LNCaP clone FGC (cell line): ENCODE data around the gene VPS33B.
A peak's percentile ranks its signal among the peaks of the same experiment; 100 is the strongest.

Source experiments
- DNase-seq: peaks from one replicate; pipeline ENCODE4 v3.0.0-alpha.2; 2011; ENCODE audit warnings: low read depth
- H3K4me3 ChIP-seq: 2 replicates; pipeline ENCODE4 v1.5.1; 2011; ENCODE audit warnings: mild to moderate bottlenecking, low read depth, low read length, control low read depth
- TF ChIP-seq, protein P1 (sequence below): IDR thresholded peaks from 2 replicates; pipeline ENCODE4 v1.5.1; 2012; ENCODE audit warnings: mild to moderate bottlenecking; ENCODE audit not compliant: control insufficient read depth, insufficient read depth; ENCODE audit errors: extremely low read depth

Gene VPS33B

DNA sequence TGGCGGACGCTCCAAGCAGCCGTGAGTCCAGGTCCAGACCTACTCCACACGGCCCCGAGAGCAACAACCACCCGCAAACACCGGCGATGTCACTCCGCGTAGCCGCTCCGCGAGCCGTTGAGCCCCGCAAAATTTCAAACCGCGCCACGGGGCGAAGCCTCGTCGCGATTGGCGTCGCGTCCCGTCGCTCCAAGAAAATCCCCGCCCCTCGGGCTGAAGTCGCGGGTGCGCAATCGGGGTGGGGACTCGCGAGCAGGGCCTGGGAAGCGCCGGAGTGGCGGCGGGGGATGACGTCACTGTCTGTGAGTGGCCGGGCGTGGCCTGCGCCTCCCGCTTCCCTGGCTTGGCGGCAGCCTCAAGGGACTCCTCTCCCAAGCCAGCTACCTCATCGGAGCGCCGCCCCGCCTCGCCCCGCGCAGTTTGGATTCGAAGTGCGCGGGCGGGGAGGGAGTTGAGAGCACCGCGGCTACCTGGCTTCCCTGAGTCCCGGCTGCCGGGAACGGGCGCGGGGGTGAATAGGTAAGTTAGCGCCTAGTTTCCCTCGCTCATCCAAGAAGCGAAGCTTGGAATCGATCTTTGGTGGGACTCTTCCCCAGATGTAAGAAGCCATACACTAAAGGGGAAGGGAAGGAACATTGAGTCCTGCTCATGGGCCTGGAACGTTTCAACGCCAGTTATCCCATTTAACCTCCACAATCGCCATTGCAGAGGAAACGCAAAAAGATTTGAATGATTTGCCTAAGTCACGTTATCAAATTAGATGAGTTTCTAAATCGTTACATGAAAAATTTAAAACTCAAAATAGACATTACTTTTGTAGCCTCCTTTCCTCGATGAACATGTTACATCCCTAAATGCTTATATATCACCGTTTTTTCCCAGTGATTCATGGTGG is 27.7 kb downstream of the VPS33B start, which contains the start of gene PRC1:
Gene PRC1, minus strand, starts transcription at position 119 of the 895 bp plus-strand sequence. Its CDS starts 118 bp downstream, at position 1.
- DNase-seq: peak; percentile 93
- peak within 1 kb of the TSS; percentile 94 for H3K4me3 ChIP-seq
- TF ChIP-seq, protein P1, sequence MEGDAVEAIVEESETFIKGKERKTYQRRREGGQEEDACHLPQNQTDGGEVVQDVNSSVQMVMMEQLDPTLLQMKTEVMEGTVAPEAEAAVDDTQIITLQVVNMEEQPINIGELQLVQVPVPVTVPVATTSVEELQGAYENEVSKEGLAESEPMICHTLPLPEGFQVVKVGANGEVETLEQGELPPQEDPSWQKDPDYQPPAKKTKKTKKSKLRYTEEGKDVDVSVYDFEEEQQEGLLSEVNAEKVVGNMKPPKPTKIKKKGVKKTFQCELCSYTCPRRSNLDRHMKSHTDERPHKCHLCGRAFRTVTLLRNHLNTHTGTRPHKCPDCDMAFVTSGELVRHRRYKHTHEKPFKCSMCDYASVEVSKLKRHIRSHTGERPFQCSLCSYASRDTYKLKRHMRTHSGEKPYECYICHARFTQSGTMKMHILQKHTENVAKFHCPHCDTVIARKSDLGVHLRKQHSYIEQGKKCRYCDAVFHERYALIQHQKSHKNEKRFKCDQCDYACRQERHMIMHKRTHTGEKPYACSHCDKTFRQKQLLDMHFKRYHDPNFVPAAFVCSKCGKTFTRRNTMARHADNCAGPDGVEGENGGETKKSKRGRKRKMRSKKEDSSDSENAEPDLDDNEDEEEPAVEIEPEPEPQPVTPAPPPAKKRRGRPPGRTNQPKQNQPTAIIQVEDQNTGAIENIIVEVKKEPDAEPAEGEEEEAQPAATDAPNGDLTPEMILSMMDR: no peak

DNA sequence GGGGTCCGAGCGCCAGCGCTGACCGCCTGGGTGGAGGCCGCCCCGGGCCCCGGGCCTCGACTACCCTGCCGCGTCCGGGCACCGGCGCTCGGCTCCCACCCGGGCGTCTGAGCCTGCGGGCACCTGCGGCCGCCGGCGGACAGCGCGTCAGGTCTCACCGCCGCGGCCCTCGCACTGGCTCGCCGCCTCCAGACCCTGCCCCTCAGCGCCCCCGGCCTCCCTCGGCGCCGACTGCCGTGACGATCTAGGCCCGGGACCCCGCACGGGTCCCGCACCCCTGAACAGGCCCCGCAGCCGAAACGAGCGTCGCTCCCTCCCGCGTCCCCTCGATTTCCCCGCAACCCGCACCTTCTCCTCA is 28.4 kb downstream of the VPS33B start:
- TF ChIP-seq, protein P1: no peak
- DNase-seq: no peak
- peak overlapping the region; percentile 94 for H3K4me3 ChIP-seq

GRCh38 chr15:90991587-90992285 is 30.7 kb downstream of the VPS33B start:
- H3K4me3 ChIP-seq: no peak overlapping the region
- TF ChIP-seq, protein P1: no peak
- no peak for DNase-seq

DNA sequence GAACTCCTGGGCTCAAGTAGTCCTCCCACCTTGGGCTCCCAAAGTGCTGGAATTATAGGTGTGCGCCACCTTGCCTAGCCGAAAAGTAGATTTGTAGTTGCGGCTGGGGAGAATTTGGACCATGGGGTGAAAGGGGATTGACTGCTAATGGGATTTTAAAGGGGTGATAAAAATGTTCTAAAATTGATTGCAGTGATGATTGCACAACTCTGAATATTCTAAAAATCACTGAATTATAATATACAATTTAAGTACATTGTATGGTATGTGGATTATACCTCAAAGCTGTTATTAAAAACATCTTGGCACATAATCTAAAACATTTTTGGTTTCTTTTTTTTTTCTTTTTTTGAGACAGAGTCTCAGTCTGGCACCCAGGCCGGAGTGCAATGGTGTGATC is 31.9 kb downstream of the VPS33B start:
- TF ChIP-seq, protein P1: no peak

DNA sequence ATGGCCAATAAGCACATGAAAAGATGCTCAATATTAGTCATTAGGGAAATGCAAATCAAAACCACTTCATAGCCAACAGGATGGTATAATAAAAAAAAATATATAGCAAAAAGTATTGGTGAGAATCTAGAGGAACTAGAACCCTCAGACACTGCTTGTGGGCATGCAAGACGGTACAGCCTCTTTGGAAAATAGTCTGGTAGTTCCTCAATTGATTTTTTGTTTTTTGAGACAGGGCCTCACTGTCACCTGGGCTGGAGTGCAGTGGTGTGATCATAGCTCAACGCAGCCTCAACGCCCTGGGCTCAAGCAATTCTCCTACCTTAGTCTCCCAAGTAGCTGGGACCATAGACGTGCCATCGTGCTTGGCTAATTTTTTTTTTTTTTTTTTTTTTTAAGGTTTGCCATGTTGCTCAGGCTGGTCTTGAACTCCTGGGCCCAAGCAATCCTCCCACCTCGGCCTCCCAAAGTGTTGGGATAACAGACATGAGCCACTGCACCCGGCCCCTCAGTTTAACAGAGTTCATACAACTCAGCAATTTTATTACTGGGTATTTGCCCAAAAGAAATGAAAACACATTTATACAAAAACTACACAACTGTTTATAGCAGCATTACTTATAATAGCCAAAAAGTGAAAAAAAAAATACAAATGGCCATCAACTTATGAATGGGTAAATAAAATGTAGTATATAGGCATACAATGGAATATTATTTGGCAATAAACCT is 33.2 kb downstream of the VPS33B start:
- no peak for DNase-seq
- TF ChIP-seq, protein P1: no peak
- H3K4me3 ChIP-seq: no peak overlapping the region

More for the DNA sequence above, 31.9 kb downstream of the VPS33B start:
- DNase-seq: no peak
- H3K4me3 ChIP-seq: no peak overlapping the region

DNA sequence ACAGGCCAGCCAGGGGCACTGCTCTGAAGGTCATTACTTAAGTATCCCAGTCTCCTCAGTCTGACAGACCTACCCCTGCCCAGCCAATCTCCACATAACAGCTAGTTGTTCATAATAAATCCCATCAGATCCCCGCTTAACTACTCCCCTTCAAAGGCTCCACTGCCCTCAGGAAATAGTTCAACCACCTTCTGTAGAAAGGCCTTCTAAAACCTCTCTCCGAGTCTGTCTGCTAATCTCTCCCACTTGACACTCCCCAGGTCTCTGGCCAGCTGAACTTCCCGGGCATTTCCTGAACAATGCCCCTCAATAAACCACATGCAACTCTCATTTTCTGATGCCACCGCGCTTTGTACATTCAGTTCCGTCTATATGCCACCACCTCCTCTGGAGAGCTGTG is 34.1 kb downstream of the VPS33B start:
- no peak for DNase-seq
- TF ChIP-seq, protein P1: no peak
- no peak overlapping the region for H3K4me3 ChIP-seq
